DLD1 (cell line): ENCODE data around the gene WNK2.

Experiments
- in situ Hi-C: cut with HindIII; loops from 2 replicates; pipeline ENCODE4 v1.10.0; 2017; ENCODE audit warnings: low sequenced_read_pairs

Gene WNK2

GRCh38 chr9:93252116-93252780 is 68.3 kb downstream of the WNK2 start:
- in situ Hi-C loops: no loop called here

- in situ Hi-C loops: no loop called here
Observed at GRCh38 chr9:93252781-93253530, 69.0 kb downstream of the WNK2 start.

DNA sequence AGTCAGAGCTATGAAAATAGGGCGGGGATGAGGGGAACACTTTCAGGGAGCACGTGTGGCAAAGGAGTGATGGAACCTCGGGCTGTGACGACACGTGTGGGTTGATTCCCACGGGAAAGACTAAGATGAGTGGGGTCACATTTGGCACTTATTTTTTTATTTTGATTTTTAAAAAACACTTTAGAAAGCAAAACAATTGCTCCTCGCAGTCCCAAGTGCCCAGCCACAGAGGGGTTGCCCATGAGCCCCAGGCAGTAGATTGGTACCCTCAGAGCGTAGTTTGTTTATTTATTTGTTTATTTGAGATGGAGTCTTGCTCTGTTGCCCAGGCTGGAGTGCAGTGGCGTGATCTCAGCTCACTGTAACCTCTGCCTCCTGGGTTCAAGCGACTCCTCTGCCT is 69.7 kb downstream of the WNK2 start:
- in situ Hi-C loops: no loop called here

- in situ Hi-C loops: no loop called here
Observed at GRCh38 chr9:93254061-93254481, 70.1 kb downstream of the WNK2 start.

GRCh38 chr9:93254806-93255493 is 71.0 kb downstream of the WNK2 start:
- in situ Hi-C loops: no loop called here

- in situ Hi-C loops: no loop called here
Observed at GRCh38 chr9:93255494-93255867, 71.5 kb downstream of the WNK2 start.

DNA sequence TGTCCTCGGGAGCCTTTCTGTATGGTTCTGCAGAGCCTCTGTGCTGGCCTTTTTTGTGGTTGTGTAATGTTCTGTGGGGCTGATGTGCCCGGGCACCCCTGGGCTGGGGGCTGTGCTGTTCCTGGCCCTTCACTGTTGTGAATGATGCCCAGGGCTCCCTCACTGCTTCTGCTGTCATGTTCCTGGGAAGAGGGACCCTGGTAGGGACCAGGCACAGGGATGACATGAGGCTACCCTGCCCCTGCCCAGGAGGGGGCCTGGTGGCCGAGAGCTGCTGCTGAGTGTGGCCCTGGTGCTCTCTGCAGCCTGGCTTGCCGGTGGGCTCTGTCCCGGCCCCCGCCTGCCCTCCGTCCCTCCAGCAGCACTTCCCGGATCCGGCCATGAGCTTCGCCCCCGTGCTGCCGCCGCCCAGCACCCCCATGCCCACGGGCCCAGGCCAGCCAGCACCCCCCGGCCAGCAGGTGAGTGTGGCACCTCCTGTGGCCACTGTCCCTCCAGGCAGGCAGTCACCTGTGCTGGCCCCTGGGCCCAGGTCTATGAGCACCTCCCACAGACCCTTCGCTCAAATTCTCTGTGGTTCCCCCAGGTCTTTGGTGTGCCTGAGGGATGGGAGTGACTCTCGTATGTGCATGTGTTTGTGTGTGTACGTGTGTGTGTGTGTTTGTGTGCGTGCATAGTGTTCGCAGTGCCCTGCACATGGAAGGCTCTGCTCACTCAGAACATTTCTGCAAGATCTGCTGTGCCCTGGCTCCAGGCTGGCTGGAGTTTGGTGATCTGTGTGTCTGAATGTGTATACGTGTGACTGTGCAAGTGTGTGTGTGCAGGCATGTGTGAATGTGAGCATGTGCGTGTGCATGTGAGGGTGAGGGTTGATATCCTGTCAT is 72.3 kb downstream of the WNK2 start:
- in situ Hi-C loops: no loop called here

GRCh38 chr9:93256878-93257807 is 73.2 kb downstream of the WNK2 start:
- in situ Hi-C loops: no loop called here

DNA sequence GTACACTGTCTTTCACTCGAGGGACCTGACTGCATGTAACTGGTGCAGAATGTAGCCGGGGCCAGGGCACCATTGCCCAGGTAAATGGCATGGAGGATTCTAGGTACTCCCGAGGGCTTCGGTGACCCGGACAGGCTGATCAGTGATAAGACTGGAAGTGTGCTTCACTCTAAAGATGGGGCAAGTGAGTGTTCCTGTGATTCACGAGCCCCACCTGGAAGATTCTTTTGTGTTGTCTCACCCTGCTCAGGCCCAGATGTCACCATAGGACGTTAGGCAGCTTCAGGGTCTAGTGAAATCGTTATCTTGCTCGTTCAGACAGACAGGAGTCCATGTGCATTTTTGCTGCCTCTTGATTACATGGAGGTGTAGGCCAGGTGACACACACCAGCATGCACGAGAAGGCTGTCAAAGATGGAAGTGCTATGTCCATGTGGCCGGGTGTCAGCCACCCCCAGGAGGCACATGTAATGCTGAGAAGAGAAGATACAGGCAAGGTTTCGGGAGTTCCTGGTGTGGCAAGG is 73.9 kb downstream of the WNK2 start:
- in situ Hi-C loops: no loop called here

DNA sequence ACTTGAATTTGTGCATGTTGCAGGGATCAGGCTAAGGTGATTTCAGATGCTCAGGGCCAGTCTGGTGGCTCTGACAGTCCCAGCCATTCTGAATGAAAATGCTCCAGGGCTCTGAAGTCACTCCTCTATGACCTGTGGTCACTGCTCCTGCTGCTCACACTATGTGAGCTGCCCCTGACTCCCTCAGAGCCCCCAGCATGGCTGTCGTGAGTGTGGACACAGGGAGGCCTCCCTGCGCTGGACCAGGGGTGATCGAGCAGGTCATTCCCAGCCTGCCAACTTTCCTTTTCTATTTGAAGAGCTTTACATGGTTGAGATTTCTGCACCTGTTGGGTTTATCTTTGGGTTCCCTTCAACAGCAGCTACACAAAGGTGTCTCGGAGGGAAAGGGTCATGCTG is 74.5 kb downstream of the WNK2 start:
- in situ Hi-C loops: no loop called here

GRCh38 chr9:93258818-93259489 is 75.0 kb downstream of the WNK2 start:
- in situ Hi-C loops: no loop called here

GRCh38 chr9:93259490-93260262 is 75.7 kb downstream of the WNK2 start:
- in situ Hi-C loops: no loop called here

GRCh38 chr9:93260263-93261066 is 76.5 kb downstream of the WNK2 start:
- in situ Hi-C loops: no loop called here

GRCh38 chr9:93261281-93261680 is 77.3 kb downstream of the WNK2 start:
- in situ Hi-C loops: no loop called here

GRCh38 chr9:93261735-93262523 is 78.0 kb downstream of the WNK2 start:
- in situ Hi-C loops: no loop called here

DNA sequence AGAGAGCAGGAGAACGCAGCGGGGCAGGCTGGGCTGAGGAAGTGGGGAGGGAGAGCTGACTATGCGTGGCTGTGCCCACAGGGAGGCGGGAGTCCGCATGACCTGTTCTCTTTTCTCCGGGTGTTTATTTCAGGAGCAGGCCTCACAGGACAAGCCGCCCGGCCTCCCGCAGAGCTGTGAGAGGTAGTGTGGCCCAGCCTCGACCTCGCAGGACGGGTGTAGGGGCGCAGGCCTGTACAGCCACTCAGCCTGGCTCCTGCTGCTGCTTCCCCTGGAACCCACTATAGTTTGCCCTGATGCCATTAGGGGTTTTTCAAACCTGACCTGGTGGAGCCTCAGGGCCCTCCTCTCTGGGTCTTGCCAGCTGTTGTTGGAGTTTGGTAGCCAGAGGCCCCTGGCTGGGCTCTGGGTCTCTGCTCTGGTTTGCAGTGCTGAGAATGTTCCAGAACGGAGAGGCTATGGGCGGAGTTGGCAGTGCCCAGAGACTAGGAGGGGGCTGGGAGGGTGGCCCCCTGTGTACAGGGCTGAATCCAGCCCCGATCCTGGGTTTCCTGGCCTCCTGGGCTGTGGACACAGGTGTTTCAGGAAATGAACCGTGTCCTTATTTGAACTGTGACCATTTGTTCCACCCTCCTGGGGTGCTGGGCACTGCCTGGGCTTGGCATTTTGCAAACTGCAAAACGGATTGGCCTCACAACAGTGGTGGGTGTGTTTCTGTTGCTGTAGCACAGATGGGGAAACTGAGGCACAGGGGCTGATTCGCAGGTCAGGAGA is 78.8 kb downstream of the WNK2 start:
- in situ Hi-C loops: no loop called here
